Mesenchymal stem cell (in vitro differentiated cells and primary cell): ENCODE results near the gene ZSCAN32.

Experiments
- DNase-seq: peaks from one replicate; pipeline ENCODE4 v3.0.0-alpha.2; 2013
- H2AFZ ChIP-seq: one replicate; pipeline ENCODE4 v1.6.1; 2013; ENCODE audit warnings: low read depth, mild to moderate bottlenecking, control low read depth, inconsistent platforms, low read length, moderate library complexity
- H2AK5ac ChIP-seq: 2 replicates; pipeline ENCODE4 v1.6.1; 2013; ENCODE audit warnings: low read length, moderate library complexity, mild to moderate bottlenecking, inconsistent platforms; ENCODE audit not compliant: severe bottlenecking
- H2BK120ac ChIP-seq: one replicate; pipeline ENCODE4 v1.6.1; 2013; ENCODE audit warnings: low read depth, mild to moderate bottlenecking, inconsistent platforms, low read length, moderate library complexity
- H2BK12ac ChIP-seq, 2 experiments: one replicate each; pipeline ENCODE4 v1.6.1; 2013; ENCODE audit warnings: inconsistent platforms in 2 of 2, low read length in 2 of 2, mild to moderate bottlenecking in 2 of 2, moderate library complexity in 2 of 2, control low read depth in 1 of 2
- H2BK15ac ChIP-seq: one replicate; pipeline ENCODE4 v1.6.1; 2013; ENCODE audit warnings: mild to moderate bottlenecking, low read depth, inconsistent platforms; ENCODE audit not compliant: poor library complexity, severe bottlenecking
- H2BK5ac ChIP-seq: 2 replicates; pipeline ENCODE4 v1.6.1; 2013; ENCODE audit warnings: low read depth, mild to moderate bottlenecking, low read length, control low read depth, inconsistent platforms; ENCODE audit not compliant: poor library complexity, severe bottlenecking
- H3K14ac ChIP-seq, 2 experiments: one replicate each; pipeline ENCODE4 v1.6.1; 2013; ENCODE audit warnings: inconsistent platforms in 2 of 2, low read length in 2 of 2, control low read depth in 1 of 2, mild to moderate bottlenecking in 1 of 2, moderate library complexity in 1 of 2
- H3K18ac ChIP-seq, 2 experiments: one replicate each; pipeline ENCODE4 v1.6.1; 2013; ENCODE audit warnings: inconsistent platforms in 2 of 2, low read length in 2 of 2, control low read depth in 1 of 2, low read depth in 1 of 2, mild to moderate bottlenecking in 1 of 2
- H3K23ac ChIP-seq, 2 experiments: one replicate each; pipeline ENCODE4 v1.6.1; 2013; ENCODE audit warnings: inconsistent platforms in 2 of 2, low read length in 2 of 2, mild to moderate bottlenecking in 2 of 2, moderate library complexity in 2 of 2, control low read depth in 1 of 2
- H3K27ac ChIP-seq: 2 replicates; pipeline ENCODE4 v1.5.1; 2013; ENCODE audit warnings: mild to moderate bottlenecking, moderate library complexity, low read length, control low read depth, inconsistent platforms; ENCODE audit not compliant: poor library complexity, severe bottlenecking
- H3K27me3 ChIP-seq, 2 experiments: 2 replicates each; pipeline versions ENCODE4 v1.6.1 to v1.7.0; 2013; ENCODE audit warnings: low read length in 2 of 2, mild to moderate bottlenecking in 2 of 2, moderate library complexity in 2 of 2, control low read depth in 1 of 2, inconsistent platforms in 1 of 2; ENCODE audit not compliant: control insufficient read depth in 1 of 2, insufficient read depth in 1 of 2
- H3K36me3 ChIP-seq, 2 experiments: 2 replicates each; pipeline versions ENCODE4 v1.6.1 to v1.7.0; 2013; ENCODE audit warnings: low read length in 2 of 2, control low read depth in 1 of 2, inconsistent platforms in 1 of 2, low read depth in 1 of 2, mild to moderate bottlenecking in 1 of 2; ENCODE audit not compliant: insufficient read depth in 2 of 2, control insufficient read depth in 1 of 2
- H3K4ac ChIP-seq, 2 experiments: one replicate each; pipeline ENCODE4 v1.6.1; 2013; ENCODE audit warnings: inconsistent platforms in 2 of 2, low read length in 2 of 2, mild to moderate bottlenecking in 2 of 2, moderate library complexity in 2 of 2, control low read depth in 1 of 2, low read depth in 1 of 2
- H3K4me1 ChIP-seq: 2 replicates; pipeline ENCODE4 v1.6.1; 2013; ENCODE audit warnings: low read depth, low read length, control low read depth; ENCODE audit not compliant: control insufficient read depth, insufficient read depth
- H3K4me2 ChIP-seq: 2 replicates; pipeline ENCODE4 v1.6.1; 2013; ENCODE audit warnings: low read length, mild to moderate bottlenecking, inconsistent platforms; ENCODE audit not compliant: poor library complexity, severe bottlenecking
- H3K4me3 ChIP-seq, 2 experiments: 2 replicates each; pipeline versions ENCODE4 v1.5.1 to v1.7.0; 2013; ENCODE audit warnings: low read length in 2 of 2, mild to moderate bottlenecking in 2 of 2, control low read depth in 1 of 2, low read depth in 1 of 2; ENCODE audit not compliant: insufficient read depth in 1 of 2
- H3K79me1 ChIP-seq: replicated peaks from 2 replicates; pipeline ENCODE4 v1.6.1; 2013; ENCODE audit warnings: mild to moderate bottlenecking, control low read depth, low read length, inconsistent platforms; ENCODE audit not compliant: poor library complexity, severe bottlenecking
- H3K9ac ChIP-seq: 2 replicates; pipeline ENCODE4 v1.7.0; 2013; ENCODE audit warnings: mild to moderate bottlenecking, low read length, moderate library complexity
- H3K9me3 ChIP-seq: 2 replicates; pipeline ENCODE4 v1.7.0; 2013; ENCODE audit warnings: mild to moderate bottlenecking, low read length; ENCODE audit not compliant: control insufficient read depth
- H4K8ac ChIP-seq: one replicate; pipeline ENCODE4 v1.6.1; 2013; ENCODE audit warnings: inconsistent platforms, mild to moderate bottlenecking, low read length, moderate library complexity
- H4K91ac ChIP-seq: one replicate; pipeline ENCODE4 v1.6.1; 2013; ENCODE audit warnings: mild to moderate bottlenecking, low read length, inconsistent platforms
- WGBS: methylation state at CpG from one replicate; pipeline ENCODE4 v1.1.7; 2013; ENCODE audit warnings: mixed read lengths; 5-methylcytosine and 5-hydroxymethylcytosine counted together

ZSCAN32 gene

DNA sequence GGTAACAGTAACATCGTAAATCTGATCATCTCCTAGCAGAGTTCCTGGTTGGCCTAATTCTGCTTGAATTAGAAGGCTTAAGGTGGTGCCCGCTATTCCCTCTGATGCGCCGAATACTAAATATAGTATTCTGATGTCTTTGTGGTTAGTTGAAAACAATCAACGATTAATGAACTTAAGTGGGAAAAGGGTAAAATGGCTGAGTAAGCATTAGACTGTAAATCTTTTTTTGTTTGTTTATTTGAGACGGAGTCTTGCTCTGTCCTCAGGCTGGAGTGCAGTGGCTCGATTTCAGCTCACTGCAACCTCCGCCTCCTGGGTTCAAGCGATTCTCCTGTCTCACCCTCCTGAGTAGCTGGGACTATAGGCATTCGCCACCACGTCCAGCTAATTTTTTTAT is 31.7 kb downstream of the ZSCAN32 start:
- no peaks in the 10 kb centered on the region for H3K79me1 ChIP-seq

DNA sequence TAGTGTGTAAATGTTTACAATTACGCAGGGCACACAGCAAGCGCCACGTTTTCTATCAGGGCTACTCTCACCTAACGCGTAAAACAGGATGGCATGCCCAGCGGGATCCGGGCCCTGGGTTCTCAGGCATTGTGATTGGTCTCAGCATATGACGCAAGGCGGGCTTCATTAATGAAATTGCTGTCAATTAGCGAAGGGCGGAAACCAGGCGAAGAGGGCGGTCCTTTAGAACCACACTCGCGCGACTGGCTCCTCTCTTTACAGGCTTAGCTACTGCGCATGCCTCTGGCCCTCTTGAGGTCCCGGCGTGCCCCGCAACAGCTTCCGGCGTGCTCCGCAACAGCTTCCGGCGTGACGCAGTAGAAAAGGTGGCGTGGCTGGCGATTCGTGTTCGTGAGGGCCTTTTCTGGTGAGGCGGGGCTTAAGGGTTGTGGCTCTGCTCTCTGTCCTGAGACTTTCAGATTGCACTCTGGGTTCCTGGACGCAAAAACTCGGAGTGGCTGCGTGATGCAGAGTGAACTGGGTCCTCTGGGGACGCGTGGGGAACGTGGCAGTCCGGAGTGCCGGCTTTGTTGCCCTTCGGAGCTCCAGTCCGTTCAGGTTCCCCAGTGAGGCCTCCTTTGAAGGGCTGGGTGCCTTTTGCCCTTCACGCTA is 35.9 kb downstream of the ZSCAN32 start:
- Histone ChIP-seq H2AFZ (no peak overlapping the region), H3K18ac (no peak overlapping the region), H3K23ac (no peak overlapping the region), H3K4me3 (peak overlapping the region in 1 of 2 experiments; percentile 84), H2AK5ac (no peak overlapping the region), H2BK5ac (no peak overlapping the region), H3K27ac (no peak overlapping the region), H4K91ac (no peak overlapping the region), H3K79me1 (no peaks in the 10 kb centered on the region), H3K4ac (no peak overlapping the region), H3K9ac (peak overlapping the region; percentile 93), H3K4me1 (no peaks in the 10 kb centered on the region), H2BK120ac (no peak overlapping the region), H3K14ac (no peak overlapping the region), H2BK12ac (no peak overlapping the region), H3K27me3 (peaks cover 0 to 9% of the 10 kb centered on the region in 2 experiments), H3K4me2 (no peak overlapping the region), H4K8ac (no peak overlapping the region), H3K36me3 (no peaks in the 10 kb centered on the region), H2BK15ac (no peak overlapping the region), H3K9me3 (peaks cover 20% of the 10 kb centered on the region)
- no peak for DNase-seq
- WGBS, result 91% methylated on average over 42 of the region's 42 CpGs

More for the DNA sequence above, 31.7 kb downstream of the ZSCAN32 start:
- Histone ChIP-seq H3K4me1 (no peaks in the 10 kb centered on the region), H4K91ac (no peak overlapping the region), H2AFZ (no peak overlapping the region), H2BK15ac (no peak overlapping the region), H2BK12ac (no peak overlapping the region), H3K36me3 (no peaks in the 10 kb centered on the region), H3K18ac (no peak overlapping the region), H3K23ac (no peak overlapping the region), H4K8ac (no peak overlapping the region), H3K4me3 (no peak overlapping the region), H2AK5ac (no peak overlapping the region), H3K4me2 (no peak overlapping the region), H3K9ac (no peak overlapping the region), H2BK5ac (no peak overlapping the region), H3K27me3 (no peaks in the 10 kb centered on the region), H3K27ac (no peak overlapping the region), H3K4ac (no peak overlapping the region), H3K14ac (no peak overlapping the region), H2BK120ac (no peak overlapping the region), H3K9me3 (peaks cover 18% of the 10 kb centered on the region)
- 91% methylated on average over 11 of the region's 11 CpGs for WGBS
- no peak for DNase-seq

DNA sequence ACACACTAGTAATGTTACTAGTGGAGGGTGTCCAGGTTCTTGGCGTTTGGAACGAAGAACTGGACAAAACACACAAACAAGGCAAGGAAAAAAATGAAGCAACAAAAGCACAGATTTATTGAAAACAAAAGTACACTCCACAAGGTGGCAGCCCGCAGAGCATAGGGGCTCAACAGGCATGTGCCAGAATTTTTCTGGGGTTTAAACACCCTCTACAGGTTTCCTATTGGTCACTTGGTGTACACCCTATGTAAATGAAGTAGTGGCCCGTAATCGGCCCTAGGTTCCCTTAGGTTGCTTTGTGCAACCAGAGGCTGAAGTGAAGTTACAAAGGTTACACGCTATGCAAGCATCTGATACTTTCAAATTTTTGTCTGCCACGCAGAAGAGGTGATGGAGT is 37.0 kb downstream of the ZSCAN32 start:
- Histone ChIP-seq H2BK120ac (no peak overlapping the region), H3K9ac (no peak overlapping the region), H3K4me1 (no peaks in the 10 kb centered on the region), H3K27me3 (peaks cover 0 to 9% of the 10 kb centered on the region in 2 experiments), H4K91ac (no peak overlapping the region), H3K79me1 (no peaks in the 10 kb centered on the region), H4K8ac (no peak overlapping the region), H2BK15ac (no peak overlapping the region), H3K14ac (no peak overlapping the region), H3K9me3 (peaks cover 20% of the 10 kb centered on the region), H2BK5ac (no peak overlapping the region), H3K18ac (no peak overlapping the region), H2AK5ac (no peak overlapping the region), H2BK12ac (no peak overlapping the region), H3K27ac (no peak overlapping the region), H3K4ac (no peak overlapping the region), H3K4me3 (peak overlapping the region in 1 of 2 experiments; percentile 84), H2AFZ (no peak overlapping the region), H3K4me2 (no peak overlapping the region), H3K23ac (no peak overlapping the region), H3K36me3 (no peaks in the 10 kb centered on the region)
- 93% methylated on average over 7 of the region's 7 CpGs for WGBS
- no peak for DNase-seq

DNA sequence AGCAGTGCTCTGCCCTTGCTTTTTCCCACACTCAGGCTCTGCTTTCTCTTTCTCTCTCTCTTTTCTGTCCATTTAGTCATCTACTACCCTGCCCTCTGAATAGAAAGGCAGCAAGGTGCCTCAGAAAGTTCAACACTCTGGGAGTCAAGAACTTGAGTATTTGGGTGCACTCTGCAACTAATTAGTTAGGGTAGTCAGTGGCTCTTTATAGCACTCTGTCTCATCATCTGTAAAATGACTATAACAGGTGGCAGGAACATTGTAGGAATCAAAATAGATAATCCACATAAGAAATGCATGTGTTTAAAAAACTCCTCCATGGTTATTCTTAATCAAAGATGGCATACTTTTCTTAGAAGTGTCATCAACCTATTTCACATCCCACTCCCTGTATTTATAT is 37.9 kb downstream of the ZSCAN32 start:
- no peak overlapping the region for H2AFZ ChIP-seq
- no peak overlapping the region for H2BK120ac ChIP-seq
- DNase-seq, result no peak
- H3K27ac ChIP-seq, result no peak overlapping the region
- H3K79me1 ChIP-seq, result no peaks in the 10 kb centered on the region
- H2BK5ac ChIP-seq, result no peak overlapping the region
- H3K23ac ChIP-seq, result no peak overlapping the region
- H2BK15ac ChIP-seq, result no peak overlapping the region
- H3K4ac ChIP-seq, result no peak overlapping the region
- H4K91ac ChIP-seq, result no peak overlapping the region
- H4K8ac ChIP-seq, result no peak overlapping the region
- peaks cover 0 to 9% of the 10 kb centered on the region in 2 experiments for H3K27me3 ChIP-seq
- no peak overlapping the region for H2AK5ac ChIP-seq
- no peaks in the 10 kb centered on the region for H3K36me3 ChIP-seq
- no peak overlapping the region for H2BK12ac ChIP-seq
- no peak overlapping the region for H3K18ac ChIP-seq
- H3K4me1 ChIP-seq, result no peaks in the 10 kb centered on the region
- no peak overlapping the region for H3K14ac ChIP-seq
- H3K9me3 ChIP-seq, result peaks cover 20% of the 10 kb centered on the region
- H3K4me3 ChIP-seq, result no peak overlapping the region
- no peak overlapping the region for H3K9ac ChIP-seq
- no peak overlapping the region for H3K4me2 ChIP-seq
